HG03135 (cell line): ENCODE measurements around the gene FOLR1.

Experiments used
- ATAC-seq: cut with Tn5 transposase; IDR thresholded peaks from one replicate; pipeline ENCODE4 v1.9.1; 2021; ENCODE audit warnings: mild to moderate bottlenecking, moderate library complexity; ENCODE audit not compliant: unreplicated experiment

Gene FOLR1

DNA sequence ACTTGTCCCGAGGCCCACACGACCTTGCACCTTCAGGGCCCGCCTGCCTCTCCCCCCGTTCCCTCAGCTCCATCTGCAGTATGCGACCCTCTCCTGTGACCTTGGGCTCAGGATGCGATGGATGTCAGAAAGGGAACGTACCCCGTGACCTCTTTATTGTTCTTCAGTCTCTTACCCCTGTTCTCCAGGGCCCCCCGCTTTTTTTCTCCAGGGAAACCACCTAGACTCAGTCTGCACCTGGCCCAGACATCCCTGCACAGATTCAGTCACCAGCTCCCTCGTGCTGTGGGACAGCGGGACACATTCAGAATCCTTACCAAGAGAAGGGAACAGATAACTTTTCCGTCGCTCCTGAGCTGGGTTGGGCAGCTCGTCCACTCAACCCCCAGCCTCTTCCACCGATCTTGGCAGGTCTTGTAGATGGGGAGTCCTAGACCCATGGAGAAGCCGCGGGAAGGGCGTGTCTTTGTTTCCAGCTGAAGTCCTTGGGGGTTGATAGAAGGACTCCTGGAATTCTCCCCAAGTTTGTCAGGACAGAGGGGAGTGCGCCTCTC lies 53.4 kb downstream of the FOLR1 start:
- ATAC-seq: no peak
